Natural killer cell (primary cell): Measurements from ENCODE around the gene TBC1D4. TPM values are rescaled to one million over a fixed set of nuclear protein-coding genes. Genes with fewer than 3 reads are reported as not detected.

ENCODE experiments used
- ATAC-seq, 3 donors: fragments of 150-1000 bp in 2 of 3; fragments of 200-7000 bp in 1 of 3; cut with Tn5 transposase; 1 replicate in 1 of 3; 2 replicates in 2 of 3; pipeline ENCODE4 v1.10.0; 2021; ENCODE audit warnings: mild to moderate bottlenecking in 2 of 3, moderate library complexity in 2 of 3
- DNase-seq, 2 donors: peaks; one replicate each; pipeline versions ENCODE4 v3.0.0 to v3.0.0-alpha.2; 2013 to 2021; ENCODE audit warnings: mixed read lengths in 1 of 2
- H3K27ac ChIP-seq: one replicate; pipeline ENCODE4 v1.5.1; 2013; ENCODE audit warnings: mild to moderate bottlenecking, low read length
- H3K27me3 ChIP-seq: one replicate; pipeline ENCODE4 v1.6.1; 2013; ENCODE audit warnings: low read length; ENCODE audit not compliant: control insufficient read depth, insufficient read depth
- H3K36me3 ChIP-seq: one replicate; pipeline ENCODE4 v1.6.1; 2013; ENCODE audit warnings: low read length; ENCODE audit not compliant: control insufficient read depth, insufficient read depth
- H3K4me1 ChIP-seq: one replicate; pipeline ENCODE4 v1.6.1; 2013; ENCODE audit warnings: low read length; ENCODE audit not compliant: control insufficient read depth, insufficient read depth
- H3K4me3 ChIP-seq: one replicate; pipeline ENCODE4 v1.5.1; 2013; ENCODE audit warnings: low read length
- H3K9me3 ChIP-seq: one replicate; pipeline ENCODE4 v1.6.1; 2013; ENCODE audit warnings: low read length; ENCODE audit not compliant: control insufficient read depth, insufficient read depth
- H3K27ac Mint-ChIP-seq, 2 donors: one replicate each; pipeline ENCODE4 v1.8.0; 2022; ENCODE audit warnings: mild to moderate bottlenecking in 2 of 2, mixed read lengths in 2 of 2, moderate library complexity in 1 of 2
- H3K27me3 Mint-ChIP-seq, 2 donors: one replicate each; pipeline ENCODE4 v1.8.0; 2022; ENCODE audit warnings: low read depth in 2 of 2, mixed read lengths in 2 of 2
- H3K36me3 Mint-ChIP-seq: one replicate; pipeline ENCODE4 v1.8.0; 2022; ENCODE audit warnings: mixed read lengths
- H3K4me1 Mint-ChIP-seq, 2 donors: one replicate each; pipeline ENCODE4 v1.8.0; 2022; ENCODE audit warnings: mixed read lengths in 2 of 2
- H3K4me3 Mint-ChIP-seq: one replicate; pipeline ENCODE4 v1.8.0; 2022; ENCODE audit warnings: mild to moderate bottlenecking, moderate library complexity, mixed read lengths
- H3K9me3 Mint-ChIP-seq, 2 donors: one replicate each; pipeline ENCODE4 v1.8.0; 2022; ENCODE audit warnings: mixed read lengths in 2 of 2
- CTCF ChIP-seq: fragments of 200-600 bp; IDR thresholded peaks from one replicate; pipeline ENCODE4 v1.8.0; 2022; ENCODE audit warnings: antibody characterized with exemption
- WGBS: methylation state at CpG from one replicate; pipeline ENCODE4 v1.1.7; 2013; ENCODE audit warnings: missing lambda C conversion rate; ENCODE audit not compliant: insufficient coverage; 5-methylcytosine and 5-hydroxymethylcytosine counted together
- intact Hi-C: fragments of 100-400 bp; cut with micrococcal nuclease; formaldehyde crosslinking; loops from one replicate; pipeline ENCODE4 v1.14.2; 2022
- total RNA-seq, 4 donors: library from RNA; stranded (reverse); fragments of 120-200 nt in 1 of 4; gene quantifications; one replicate each; pipeline versions ENCODE4 v1.2.3 to v1.2.4, GENCODE V29; 2013 to 2022

The TBC1D4 gene
- total RNA-seq, 3 donors from 2014 or later (not counting 1 experiment from before 2014, with no cell fraction given): 0.54 to 5.1 (median 3.7) TPM

DNA sequence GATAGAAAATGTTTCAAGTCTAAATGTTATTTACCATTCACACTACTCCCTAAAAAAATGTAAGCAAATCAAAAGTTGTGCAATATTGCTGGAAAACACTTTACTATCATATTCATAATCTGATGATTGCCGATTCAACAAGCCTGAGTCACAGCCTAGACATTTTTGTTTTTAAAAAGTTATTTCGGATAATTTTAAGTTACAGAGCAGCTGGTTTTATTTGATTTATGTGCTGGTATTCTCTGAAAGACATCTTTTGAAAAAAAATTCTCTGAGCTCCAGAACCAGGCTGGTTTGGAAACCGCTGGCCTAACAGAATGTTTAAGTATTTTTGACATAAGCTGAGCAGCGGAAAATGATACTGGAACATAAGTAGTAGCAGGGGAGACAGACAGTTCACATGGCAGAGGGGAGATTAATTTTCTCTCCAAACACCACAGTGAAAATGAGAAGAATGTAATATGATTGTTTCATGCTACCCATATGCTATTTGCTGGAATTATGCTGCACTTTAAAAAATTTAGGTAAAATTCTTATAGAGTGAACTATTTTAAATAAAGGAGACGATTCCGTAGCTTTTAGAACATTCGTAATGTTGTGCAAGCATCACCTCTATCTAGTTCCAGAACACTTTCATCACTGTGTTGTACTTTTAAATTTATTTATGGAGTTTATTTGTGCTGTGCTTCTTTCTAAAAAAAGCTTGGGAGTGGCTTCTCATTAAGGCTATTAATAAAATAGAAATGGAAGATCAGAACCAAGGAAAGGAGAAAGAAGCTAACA lies 36.1 kb downstream of the TBC1D4 start:
- Histone ChIP-seq H3K27me3 (no peaks in the 10 kb centered on the region), H3K27ac (no peak overlapping the region), H3K4me3 (no peak overlapping the region), H3K4me1 (no peaks in the 10 kb centered on the region), H3K36me3 (no peaks in the 10 kb centered on the region), H3K9me3 (no peaks in the 10 kb centered on the region)
- no peak for ATAC-seq
- no peaks in the 10 kb centered on the region for H3K36me3 Mint-ChIP-seq
- DNase-seq: no peak
- TF ChIP-seq CTCF: no peak
- H3K27me3 Mint-ChIP-seq: peaks cover 0 to 5% of the 10 kb centered on the region in 2 donors
- H3K27ac Mint-ChIP-seq: no peak overlapping the region
- no peaks in the 10 kb centered on the region for H3K9me3 Mint-ChIP-seq
- H3K4me3 Mint-ChIP-seq: no peak overlapping the region
- intact Hi-C loops: no loop called here
- H3K4me1 Mint-ChIP-seq: no peaks in the 10 kb centered on the region
- WGBS: 98% methylated on average over 6 of the region's 7 CpGs

DNA sequence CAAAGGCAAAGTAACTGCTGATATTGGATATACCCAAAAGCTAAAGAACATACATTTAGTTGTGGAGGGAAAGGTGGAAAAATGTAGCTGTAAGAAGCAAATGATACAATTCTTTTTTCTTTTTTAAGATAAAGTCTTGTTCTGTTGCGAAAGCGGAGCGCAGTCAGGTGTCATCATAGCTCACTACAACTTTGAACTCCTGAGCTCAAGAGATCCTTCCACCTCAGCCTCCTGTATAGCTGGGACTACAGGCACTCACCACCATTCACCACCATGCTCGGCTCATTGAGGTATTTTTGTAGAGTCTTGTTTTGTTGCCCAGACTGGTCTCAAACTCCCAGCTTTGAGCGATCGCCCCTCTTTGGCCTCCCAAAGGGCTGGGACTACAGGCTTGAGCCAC lies 38.0 kb downstream of the TBC1D4 start:
- H3K36me3 Mint-ChIP-seq: no peaks in the 10 kb centered on the region
- no peak for TF ChIP-seq CTCF
- no peak overlapping the region for H3K4me3 Mint-ChIP-seq
- Histone ChIP-seq H3K36me3 (no peaks in the 10 kb centered on the region), H3K27me3 (no peaks in the 10 kb centered on the region), H3K27ac (no peak overlapping the region), H3K4me1 (no peaks in the 10 kb centered on the region), H3K4me3 (no peak overlapping the region), H3K9me3 (no peaks in the 10 kb centered on the region)
- no peaks in the 10 kb centered on the region for H3K9me3 Mint-ChIP-seq
- no peak for ATAC-seq
- no peak for DNase-seq
- no peak overlapping the region for H3K27ac Mint-ChIP-seq
- no peaks in the 10 kb centered on the region for H3K4me1 Mint-ChIP-seq
- 100% methylated on average over 6 of the region's 6 CpGs for WGBS
- intact Hi-C loops: no loop called here
- peaks cover 0 to 5% of the 10 kb centered on the region in 2 donors for H3K27me3 Mint-ChIP-seq

DNA sequence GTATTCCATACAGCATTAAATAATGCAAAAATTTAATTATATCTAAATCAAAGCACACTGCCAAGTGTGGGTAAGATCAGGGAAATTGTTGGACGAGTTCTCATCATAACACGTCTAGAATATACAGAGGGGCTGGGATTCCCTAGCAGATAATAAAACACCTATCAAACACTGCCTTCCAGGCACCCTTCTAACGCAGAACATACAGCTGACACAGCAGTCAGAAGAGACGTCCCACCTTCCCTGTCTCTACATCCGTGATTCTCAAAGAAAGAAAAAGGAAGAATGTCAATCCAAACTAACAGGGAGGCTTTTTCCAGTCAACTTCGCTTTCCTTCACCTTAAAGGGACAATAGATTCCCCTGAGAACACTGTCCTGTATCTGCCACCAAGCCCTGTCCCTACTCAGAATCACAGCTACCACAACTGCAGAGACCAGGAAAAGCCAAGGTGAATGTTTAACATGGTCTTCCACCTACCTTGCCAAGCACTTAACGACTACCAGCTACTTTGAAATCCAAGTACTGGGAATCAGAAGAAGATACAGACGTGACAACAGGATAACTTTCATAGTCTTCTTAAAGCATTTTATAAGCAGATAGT lies 38.5 kb downstream of the TBC1D4 start:
- H3K4me1 Mint-ChIP-seq: no peaks in the 10 kb centered on the region
- no peak for TF ChIP-seq CTCF
- ATAC-seq: no peak
- H3K4me1 ChIP-seq: no peaks in the 10 kb centered on the region
- H3K27me3 ChIP-seq: no peaks in the 10 kb centered on the region
- intact Hi-C loops: no loop called here
- no peak overlapping the region for H3K4me3 Mint-ChIP-seq
- H3K27me3 Mint-ChIP-seq: peaks cover 0 to 5% of the 10 kb centered on the region in 2 donors
- no peaks in the 10 kb centered on the region for H3K36me3 ChIP-seq
- no peak overlapping the region for H3K4me3 ChIP-seq
- H3K36me3 Mint-ChIP-seq: no peaks in the 10 kb centered on the region
- no peak overlapping the region for H3K27ac ChIP-seq
- H3K27ac Mint-ChIP-seq: no peak overlapping the region
- no peaks in the 10 kb centered on the region for H3K9me3 Mint-ChIP-seq
- WGBS: 82% methylated on average over 7 of the region's 8 CpGs
- DNase-seq: no peak
- no peaks in the 10 kb centered on the region for H3K9me3 ChIP-seq
